Activated CD4-positive, alpha-beta T cell treated with anti-CD3 and anti-CD28 coated beads, Interleukin-10, Interleukin-2, amounts not matched to agents 100 ng/mL and 50 ng/mL, durations not matched to agents 16 hours and 8 hours (primary cell): Measurements from ENCODE around the gene LRP3.
"Not testable (repeated sequence)": the region's sequence is repeated elsewhere in the genome, so short reads cannot be mapped to it uniquely, and the experiment has no call there.

Experiments used
- DNase-seq: peaks from one replicate; pipeline ENCODE4 v3.0.0-alpha.2; 2020

The LRP3 gene

DNA sequence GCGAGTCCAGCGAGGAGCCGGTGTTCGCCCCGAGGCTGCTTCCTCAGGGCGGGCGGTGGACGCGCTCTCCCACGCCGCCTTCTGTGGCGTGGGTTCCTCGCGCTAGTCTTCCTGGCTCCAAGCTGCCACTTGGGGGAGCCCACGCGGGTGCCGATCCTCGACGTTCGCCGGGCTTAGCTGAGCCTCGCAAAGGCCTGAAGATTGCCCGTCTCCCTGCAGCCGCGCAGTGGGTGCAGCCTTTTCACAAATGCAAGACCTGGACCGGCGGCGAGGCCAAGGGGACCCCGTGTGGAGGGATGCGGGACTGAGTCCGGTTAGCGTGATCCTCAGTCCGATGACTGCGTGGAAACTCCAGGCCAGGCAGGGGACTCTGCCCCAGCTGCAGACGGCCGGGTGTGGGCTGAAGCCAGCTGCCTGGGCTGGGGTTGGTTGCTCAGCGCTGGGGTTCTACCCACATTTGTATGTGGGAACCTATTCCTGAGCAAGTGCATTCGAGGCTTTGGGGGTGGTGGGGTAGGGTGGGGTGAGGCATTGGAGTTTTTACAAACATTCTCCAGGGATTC lies 16.6 kb upstream of the LRP3 start:
- no peak for DNase-seq

DNA sequence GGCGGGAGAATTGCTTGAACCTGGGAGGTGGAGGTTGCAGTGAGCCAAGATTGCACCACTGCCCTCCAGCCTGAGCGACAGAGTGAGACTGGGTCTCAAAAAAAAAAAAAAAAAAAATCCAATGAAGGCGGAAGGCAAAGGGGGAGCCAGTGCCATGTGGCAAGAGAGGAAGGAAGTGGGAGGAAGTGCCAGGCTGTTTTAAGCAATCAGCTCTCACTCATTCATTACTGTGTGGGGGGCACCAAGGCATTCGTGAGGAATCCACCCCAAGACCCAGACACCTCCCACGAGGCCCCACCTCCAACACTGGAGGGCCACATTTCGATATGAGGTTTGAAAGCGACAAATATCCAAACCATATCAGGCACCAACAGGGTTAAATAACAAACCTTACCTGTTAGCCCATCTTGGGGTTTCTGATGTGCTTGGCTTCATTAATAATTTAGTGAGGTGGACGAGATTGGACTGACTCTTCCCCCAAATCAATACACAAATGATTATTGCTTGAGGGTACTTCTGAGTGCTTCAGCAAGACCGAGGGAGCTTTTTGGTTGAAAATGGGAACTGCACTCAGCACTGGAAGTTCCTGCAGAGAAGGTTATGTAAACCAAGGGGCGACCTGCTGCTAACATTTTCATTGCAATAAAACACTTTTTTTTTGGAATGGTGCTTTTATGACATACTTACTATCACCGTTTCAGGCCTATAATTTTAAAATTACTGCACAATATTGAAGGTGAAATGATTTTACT lies 7.5 kb upstream of the LRP3 start:
- no peak for DNase-seq

GRCh38 chr19:33187183-33187540 lies 7.0 kb upstream of the LRP3 start:
- no peak for DNase-seq

GRCh38 chr19:33189453-33189852 lies 4.7 kb upstream of the LRP3 start:
- DNase-seq = no peak

- not testable (repeated sequence) for DNase-seq
These were observed 3.0 kb upstream of the LRP3 start for GRCh38 chr19:33191092-33191491.

DNA sequence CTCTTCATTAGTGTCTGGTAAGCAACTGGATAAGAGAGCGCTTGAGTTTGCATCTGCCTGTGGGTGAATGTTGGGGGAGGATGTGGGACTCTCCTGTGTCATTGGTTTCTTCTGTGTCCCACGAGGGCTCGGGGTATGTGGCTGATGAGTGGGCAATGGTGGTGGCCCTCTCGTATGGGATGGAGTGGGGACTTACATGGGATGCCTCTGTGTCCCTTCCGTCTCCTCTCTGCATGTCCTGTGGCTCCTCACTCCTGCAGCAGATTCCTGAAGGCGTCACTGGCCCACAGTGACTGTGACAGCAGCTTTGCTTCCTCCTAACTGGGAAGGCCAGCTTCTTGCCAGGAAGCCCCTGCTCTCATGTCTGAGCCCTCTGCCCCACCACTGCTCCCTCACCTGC lies 2.6 kb upstream of the LRP3 start:
- no peak for DNase-seq

DNA sequence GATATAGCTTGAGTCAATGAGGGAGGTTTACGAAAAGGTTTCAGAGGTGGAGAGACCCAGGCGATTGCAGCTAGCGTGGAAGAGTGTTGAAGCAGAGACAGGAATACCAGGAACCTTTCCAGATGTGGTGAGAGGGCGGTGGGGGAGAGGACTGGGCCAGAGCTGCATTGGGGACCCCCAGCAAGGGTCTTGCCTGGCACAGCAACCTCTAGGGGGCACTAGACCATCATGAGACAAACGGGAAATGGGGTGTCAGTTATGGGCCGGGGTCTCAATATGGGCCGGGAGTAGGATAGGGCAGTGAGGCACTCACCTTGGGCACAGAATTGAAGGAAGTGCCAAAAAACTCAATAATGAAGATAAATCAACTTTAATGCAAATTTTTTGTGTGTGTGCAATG lies 2.1 kb upstream of the LRP3 start:
- DNase-seq = no peak

DNA sequence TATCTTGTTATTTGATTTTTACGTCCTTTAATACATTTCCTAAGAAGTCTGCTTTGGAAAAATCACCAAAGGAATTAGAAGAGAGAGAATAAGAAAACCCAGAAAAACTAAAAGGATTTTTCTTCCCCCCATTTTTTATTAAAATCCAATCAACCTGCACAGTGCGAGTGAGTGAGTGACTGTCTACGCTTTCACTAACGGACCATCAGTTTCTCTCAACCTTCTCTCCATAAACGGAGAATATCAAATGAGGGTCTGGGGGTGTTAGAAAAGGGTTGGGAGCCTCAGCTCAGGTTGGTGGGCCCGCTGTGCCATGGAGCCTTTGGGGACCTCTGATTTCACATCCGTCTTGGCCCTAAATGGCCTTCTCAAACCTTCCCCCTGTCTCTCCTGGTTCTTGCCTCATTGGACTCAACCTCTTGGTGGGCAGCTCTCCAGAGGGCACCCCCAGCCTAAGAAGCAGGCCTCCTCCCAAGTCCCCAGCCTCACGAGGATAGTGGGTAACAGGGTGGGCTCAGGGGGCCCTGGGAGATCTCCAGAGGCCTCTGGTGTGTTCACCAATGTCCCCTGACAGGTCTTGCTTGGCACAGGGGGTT lies 763 bp upstream of the LRP3 start:
- no peak for DNase-seq

GRCh38 chr19:33194532-33194885 lies 379 bp downstream of the LRP3 start:
- DNase-seq = no peak

GRCh38 chr19:33194886-33195644 lies 935 bp downstream of the LRP3 start:
- DNase-seq = no peak

DNA sequence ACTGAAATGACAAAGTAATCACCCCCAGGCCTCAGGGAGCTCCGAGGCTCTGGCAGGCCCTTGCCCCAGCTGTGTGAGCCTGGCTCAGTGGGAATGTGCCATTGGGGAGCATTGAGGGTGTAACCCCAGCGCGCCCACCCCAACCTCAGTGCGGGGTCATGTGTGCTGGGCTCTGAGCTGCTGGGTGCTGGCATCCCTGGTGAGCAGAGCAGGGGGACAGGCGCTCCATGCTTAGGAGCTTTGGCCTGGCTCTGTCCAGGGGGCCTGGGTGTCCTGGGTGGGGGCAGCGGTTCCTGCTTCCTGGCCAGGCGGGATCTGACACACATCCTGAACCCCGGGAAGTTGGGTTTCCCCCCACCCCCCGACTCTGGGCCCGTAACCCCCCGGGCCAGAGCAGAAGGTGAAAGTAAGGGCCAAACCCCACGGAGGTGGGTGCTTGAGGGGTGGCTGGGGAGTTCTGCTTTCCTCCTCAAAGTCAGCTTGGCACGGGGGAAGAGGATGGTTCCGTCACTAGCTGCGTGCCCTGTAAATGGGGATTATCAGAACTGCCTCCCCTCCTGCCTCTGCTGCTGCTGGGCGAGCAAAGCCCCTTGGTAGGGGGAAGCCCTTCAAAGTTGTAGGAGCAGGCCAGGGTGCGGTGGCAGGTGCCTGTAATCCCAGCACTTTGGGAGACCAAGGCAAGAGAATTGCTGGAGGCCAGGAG lies 1.7 kb downstream of the LRP3 start:
- DNase-seq = no peak

DNA sequence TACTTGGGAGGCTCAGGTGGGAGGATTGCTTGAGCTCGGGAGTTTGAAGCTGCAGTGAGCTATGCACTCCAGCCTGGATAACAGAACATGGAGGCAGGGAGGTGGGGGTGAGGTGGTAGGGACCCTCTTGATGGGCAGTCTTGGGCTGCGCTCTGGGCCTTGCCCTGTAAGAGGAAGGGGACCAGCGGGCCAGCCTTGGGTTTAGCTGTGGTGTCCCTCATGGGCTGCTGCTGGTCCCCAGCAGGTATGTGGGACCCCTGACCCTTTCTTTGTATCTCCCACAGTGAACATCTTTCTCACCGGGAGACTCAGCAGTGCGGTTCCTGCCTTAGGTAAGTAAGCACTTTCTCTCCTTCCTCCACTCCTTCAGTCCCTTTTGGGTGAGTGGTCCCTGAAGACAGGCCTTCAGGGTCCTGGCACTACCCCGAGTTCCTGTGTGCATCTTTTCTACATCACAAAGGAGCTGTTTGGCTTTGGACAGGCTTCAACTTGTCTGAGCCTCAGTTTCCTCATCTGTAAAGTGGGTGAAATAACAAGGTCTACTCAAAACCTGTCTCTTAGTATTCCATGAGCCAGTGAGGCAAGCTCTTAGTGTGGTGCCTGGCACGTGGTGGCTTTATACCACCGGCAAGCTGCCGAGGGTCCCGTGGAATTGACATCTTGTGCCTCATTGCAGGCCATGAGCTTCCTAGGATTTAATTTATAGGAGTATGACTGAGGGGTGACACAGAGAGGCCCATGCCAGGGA lies 2.5 kb downstream of the LRP3 start:
- no peak for DNase-seq

GRCh38 chr19:33197591-33198000 lies 3.5 kb downstream of the LRP3 start:
- DNase-seq = no peak

GRCh38 chr19:33198169-33198568 lies 4.0 kb downstream of the LRP3 start:
- DNase-seq = no peak

DNA sequence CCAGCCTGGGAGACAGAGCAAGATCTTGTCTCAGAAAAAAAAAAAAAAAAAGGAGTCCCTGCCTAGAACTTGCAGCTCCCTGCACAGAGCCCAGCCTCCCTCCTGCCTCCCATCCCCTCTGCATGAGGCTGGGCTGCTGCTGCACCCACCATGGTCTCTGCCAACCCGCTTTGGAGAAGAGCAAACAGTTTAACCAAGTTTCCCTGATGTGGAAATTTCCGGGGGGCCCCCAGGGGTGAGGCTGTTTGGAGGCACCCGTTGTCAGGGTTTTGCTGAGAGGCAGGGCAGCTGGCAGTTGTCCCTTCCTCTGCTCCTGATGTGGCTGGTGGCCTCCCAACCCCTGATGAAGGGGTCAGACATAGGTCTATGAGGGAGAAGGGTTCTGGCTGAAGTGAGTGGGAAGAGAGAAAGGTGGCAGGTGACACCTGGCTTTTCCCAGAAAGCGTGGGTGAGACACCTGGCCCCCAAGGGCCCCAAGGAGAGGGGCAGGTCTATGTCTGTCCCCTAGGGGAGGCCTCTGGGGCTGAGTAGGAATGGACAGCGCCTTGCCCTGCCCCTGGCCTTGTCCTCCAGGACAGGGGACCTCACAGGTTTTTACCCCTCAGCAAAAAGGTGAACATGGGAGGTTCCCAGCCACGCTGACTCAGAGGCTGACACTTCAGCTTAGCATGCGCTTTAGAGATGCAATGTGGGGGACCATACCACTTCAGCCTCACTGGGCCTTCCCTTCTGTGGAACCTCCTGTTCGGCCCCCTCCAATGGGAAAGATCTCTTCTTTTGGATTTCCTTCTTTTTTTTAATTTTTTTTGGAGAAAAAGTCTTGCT lies 5.5 kb downstream of the LRP3 start:
- DNase-seq = no peak

DNA sequence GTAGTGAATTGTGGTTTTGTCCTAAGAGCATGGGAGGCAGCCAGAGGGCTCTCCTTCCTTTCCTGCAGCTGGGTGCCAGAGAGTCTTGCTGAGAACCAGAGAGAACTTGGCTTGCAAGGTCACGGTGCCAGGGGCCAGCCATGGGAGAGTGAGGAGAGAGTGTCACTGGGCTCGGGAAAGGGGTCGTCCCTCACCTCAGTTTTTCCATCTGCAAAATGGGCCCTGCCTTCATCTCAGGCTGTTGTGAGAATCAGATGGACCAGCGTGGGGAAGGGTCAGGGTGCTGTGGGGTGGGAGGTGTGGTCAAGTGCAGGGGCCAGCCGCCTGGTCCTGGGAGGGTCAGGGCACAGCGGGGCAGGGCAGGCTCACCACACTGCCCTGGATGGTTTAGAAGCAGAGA lies 7.3 kb downstream of the LRP3 start:
- DNase-seq = no peak

- DNase-seq = no peak
These were observed 7.9 kb downstream of the LRP3 start for GRCh38 chr19:33201886-33202545.

- no peak for DNase-seq
These were observed 8.7 kb downstream of the LRP3 start for GRCh38 chr19:33202546-33203507.

DNA sequence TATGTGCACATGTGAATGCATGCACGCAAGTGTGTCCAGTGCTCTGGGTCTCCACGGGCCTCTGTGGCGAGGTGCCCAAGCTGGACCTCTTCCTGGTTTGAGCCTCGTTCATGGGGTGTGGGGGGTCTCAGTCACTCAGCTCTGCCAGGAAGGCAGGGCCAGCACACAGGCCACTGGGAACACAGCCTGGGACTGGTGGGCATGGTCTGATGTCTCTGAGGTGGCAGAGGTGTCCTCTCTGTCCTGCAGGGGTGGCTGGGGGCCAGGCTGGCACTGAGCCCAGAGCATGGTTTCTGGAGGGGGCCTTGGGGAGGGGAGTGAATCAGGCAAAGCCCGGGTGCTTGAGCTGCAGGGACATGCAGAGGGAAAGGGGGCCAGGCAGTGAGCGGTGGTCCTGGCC lies 9.4 kb downstream of the LRP3 start:
- no peak for DNase-seq
